ENCODE data around the gene SPARC. TPM values are rescaled to one million over a fixed set of nuclear protein-coding genes. Genes with fewer than 3 reads are reported as not detected.

SPARC gene
- total and polyA plus RNA-seq, 2 experiments from 2014 or later = 6,520 to 20,092 TPM

- H3K36me3 ChIP-seq (ENCODE audit: low read depth) = no peaks in the 10 kb centered on the region
- H3K9me3 ChIP-seq (ENCODE audit: low read depth) = no peaks in the 10 kb centered on the region
- H3F3A ChIP-seq (ENCODE audit: insufficient read depth) = peaks cover 51% of the 10 kb centered on the region
- no peak for TF ChIP-seq EZH2phosphoT487 (IDR thresholded peaks at IDR 0.05; ENCODE audit: insufficient read depth, low read depth)
- TF ChIP-seq EZH2 (IDR thresholded peaks at IDR 0.05; ENCODE audit: insufficient read depth, poor library complexity, severe bottlenecking) = no peak
- peak overlapping the region; percentile 52 for H3K4me3 ChIP-seq
- peak overlapping the region; percentile 100 for H3K27ac ChIP-seq
- no peaks in the 10 kb centered on the region for H3K9me2 ChIP-seq (ENCODE audit: insufficient read depth)
- 0 to 2% methylated on average over 20 of the region's 20 CpGs for WGBS, 2 experiments (ENCODE audit: low coverage in 1 of 2, low lambda C conversion rate in 2 of 2, missing lambda C conversion rate in 2 of 2)
- H4K20me1 ChIP-seq (ENCODE audit: insufficient read depth) = no peaks in the 10 kb centered on the region
- in situ Hi-C loops (cut with MboI) = no loop called here
- H3K9ac ChIP-seq = peak overlapping the region; percentile 98
- peak; percentile 100 for DNase-seq
- H2AFZ ChIP-seq = peak overlapping the region; percentile 21
- H3K4me2 ChIP-seq (ENCODE audit: unreplicated experiment) = peak overlapping the region; percentile 57
- H3K27me3 ChIP-seq (replicated peaks; ENCODE audit: insufficient read depth) = no peaks in the 10 kb centered on the region
- H3K79me2 ChIP-seq (ENCODE audit: insufficient read depth) = 0 out of 2 replicates have a peak, but pooled peaks cover 8% of the 10 kb centered on the region
- peaks cover 57% of the 10 kb centered on the region for H3K4me1 ChIP-seq (ENCODE audit: insufficient read depth)
Observed at GRCh38 chr5:151696470-151697061, 9.9 kb upstream of the SPARC start.

- Histone ChIP-seq H3K4me1 (ENCODE audit: insufficient read depth) (peaks cover 54% of the 10 kb centered on the region), H3K9ac (peak overlapping the region; percentile 98), H3K4me2 (ENCODE audit: unreplicated experiment) (peak overlapping the region; percentile 57), H3K79me2 (ENCODE audit: insufficient read depth) (0 out of 2 replicates have a peak, but pooled peaks cover 8% of the 10 kb centered on the region), H2AFZ (peak overlapping the region; percentile 21), H3K27ac (peak overlapping the region; percentile 100), H3K36me3 (ENCODE audit: low read depth) (no peaks in the 10 kb centered on the region), H3K9me2 (ENCODE audit: insufficient read depth) (no peaks in the 10 kb centered on the region), H3F3A (ENCODE audit: insufficient read depth) (peaks cover 51% of the 10 kb centered on the region), H3K4me3 (0 out of 2 replicates have a peak overlapping the region, but pooled peaks have one; percentile 26), H3K9me3 (ENCODE audit: low read depth) (no peaks in the 10 kb centered on the region), H4K20me1 (ENCODE audit: insufficient read depth) (no peaks in the 10 kb centered on the region), H3K27me3 (replicated peaks; ENCODE audit: insufficient read depth) (no peaks in the 10 kb centered on the region)
- peak; percentile 37 for DNase-seq
- no peak for TF ChIP-seq EZH2phosphoT487 (IDR thresholded peaks at IDR 0.05; ENCODE audit: insufficient read depth, low read depth)
- TF ChIP-seq EZH2 (IDR thresholded peaks at IDR 0.05; ENCODE audit: insufficient read depth, poor library complexity, severe bottlenecking) = no peak
- 53 to 59% methylated on average over 1 of the region's 1 CpG for WGBS, 2 experiments (ENCODE audit: low coverage in 1 of 2, low lambda C conversion rate in 2 of 2, missing lambda C conversion rate in 2 of 2)
- in situ Hi-C loops (cut with MboI) = no loop called here
Observed at GRCh38 chr5:151695464-151695863, 8.7 kb upstream of the SPARC start.

- H3K4me1 ChIP-seq (ENCODE audit: insufficient read depth) = peaks cover 44% of the 10 kb centered on the region
- H3K79me2 ChIP-seq (ENCODE audit: insufficient read depth) = 0 out of 2 replicates have a peak, but pooled peaks cover 8% of the 10 kb centered on the region
- no peaks in the 10 kb centered on the region for H3K9me2 ChIP-seq (ENCODE audit: insufficient read depth)
- no peak overlapping the region for H2AFZ ChIP-seq
- peaks cover 38% of the 10 kb centered on the region for H3F3A ChIP-seq (ENCODE audit: insufficient read depth)
- H3K4me2 ChIP-seq (ENCODE audit: unreplicated experiment) = no peak overlapping the region
- peak overlapping the region; percentile 100 for H3K27ac ChIP-seq
- no peaks in the 10 kb centered on the region for H3K27me3 ChIP-seq (replicated peaks; ENCODE audit: insufficient read depth)
- H3K4me3 ChIP-seq = no peak overlapping the region
- H3K36me3 ChIP-seq (ENCODE audit: low read depth) = no peaks in the 10 kb centered on the region
- TF ChIP-seq EZH2phosphoT487 (IDR thresholded peaks at IDR 0.05; ENCODE audit: insufficient read depth, low read depth) = no peak
- no peak for TF ChIP-seq EZH2 (IDR thresholded peaks at IDR 0.05; ENCODE audit: insufficient read depth, poor library complexity, severe bottlenecking)
- no peaks in the 10 kb centered on the region for H3K9me3 ChIP-seq (ENCODE audit: low read depth)
- no peaks in the 10 kb centered on the region for H4K20me1 ChIP-seq (ENCODE audit: insufficient read depth)
- peak; percentile 53 for DNase-seq
- WGBS, 2 experiments (ENCODE audit: low coverage in 1 of 2, low lambda C conversion rate in 2 of 2, missing lambda C conversion rate in 2 of 2) = 77 to 89% methylated on average over 3 of the region's 3 CpGs
- no peak overlapping the region for H3K9ac ChIP-seq
- in situ Hi-C loops (cut with MboI) = no loop called here
Observed at GRCh38 chr5:151694035-151694485, 7.3 kb upstream of the SPARC start.

GRCh38 chr5:151692312-151692711 is 5.6 kb upstream of the SPARC start:
- WGBS, 2 experiments (ENCODE audit: low coverage in 1 of 2, low lambda C conversion rate in 2 of 2, missing lambda C conversion rate in 2 of 2) = 87 to 93% methylated on average over 3 of the region's 3 CpGs
- Histone ChIP-seq H3K9me2 (ENCODE audit: insufficient read depth) (no peaks in the 10 kb centered on the region), H3K4me2 (ENCODE audit: unreplicated experiment) (no peak overlapping the region), H3K4me1 (ENCODE audit: insufficient read depth) (peaks cover 33% of the 10 kb centered on the region), H3K9ac (no peak overlapping the region), H3K9me3 (ENCODE audit: low read depth) (no peaks in the 10 kb centered on the region), H3K27ac (no peak overlapping the region), H3K36me3 (ENCODE audit: low read depth) (no peaks in the 10 kb centered on the region), H2AFZ (no peak overlapping the region), H4K20me1 (ENCODE audit: insufficient read depth) (no peaks in the 10 kb centered on the region), H3K79me2 (ENCODE audit: insufficient read depth) (peaks cover 23% of the 10 kb centered on the region), H3K4me3 (no peak overlapping the region), H3K27me3 (replicated peaks; ENCODE audit: insufficient read depth) (no peaks in the 10 kb centered on the region), H3F3A (ENCODE audit: insufficient read depth) (peaks cover 31% of the 10 kb centered on the region)
- in situ Hi-C loops (cut with MboI) = no loop called here
- TF ChIP-seq EZH2phosphoT487 (IDR thresholded peaks at IDR 0.05; ENCODE audit: insufficient read depth, low read depth) (no peak), EZH2 (IDR thresholded peaks at IDR 0.05; ENCODE audit: insufficient read depth, poor library complexity, severe bottlenecking) (no peak)
- no peak for DNase-seq

Data from GM23248 (cell line).